Stimulated activated CD4-positive, alpha-beta T cell treated with anti-CD3 and anti-CD28 coated beads, TNF-alpha, amount 100 ng/mL, for 4 hours (primary cell): ENCODE measurements around the gene AFAP1.

Experiments used
- DNase-seq, 3 experiments: peaks; one replicate each; pipeline ENCODE4 v3.0.0-alpha.2; 2020; ENCODE audit warnings: low read depth in 3 of 3

AFAP1 gene

GRCh38 chr4:7939377-7940108, at the start of gene AFAP1:
Gene AFAP1, minus strand, starts transcription at chr4:7939861. Its CDS starts 67,783 bp downstream, at chr4:7872078.
- DNase-seq: peak; percentile 79 to 83 (median 80)

- no peak for DNase-seq
Measured at GRCh38 chr4:7988437-7988836, 48.8 kb upstream of the AFAP1 start.

- peak; percentile 52 to 61 (median 53) for DNase-seq
Measured at GRCh38 chr4:7987148-7987989, 47.7 kb upstream of the AFAP1 start.

- DNase-seq: no peak
Measured at GRCh38 chr4:7985891-7986441, 46.3 kb upstream of the AFAP1 start.

GRCh38 chr4:7985072-7985471, 45.4 kb upstream of the AFAP1 start:
- DNase-seq: no peak

- no peak for DNase-seq
Measured at GRCh38 chr4:7984286-7984925, 44.7 kb upstream of the AFAP1 start.

GRCh38 chr4:7983296-7983695, 43.6 kb upstream of the AFAP1 start:
- DNase-seq: no peak

- no peak for DNase-seq
Measured at GRCh38 chr4:7981738-7982394, 42.2 kb upstream of the AFAP1 start.

- DNase-seq: no peak
Measured at GRCh38 chr4:7980036-7980435, 40.4 kb upstream of the AFAP1 start.

- DNase-seq: no peak
Measured at GRCh38 chr4:7979652-7979968, 39.9 kb upstream of the AFAP1 start.

GRCh38 chr4:7978907-7979651, 39.4 kb upstream of the AFAP1 start:
- no peak for DNase-seq

- no peak for DNase-seq
Measured at GRCh38 chr4:7978489-7978888, 38.8 kb upstream of the AFAP1 start.

- DNase-seq: no peak
Measured at GRCh38 chr4:7976634-7977033, 37.0 kb upstream of the AFAP1 start.

- DNase-seq: no peak
Measured at GRCh38 chr4:7976025-7976424, 36.4 kb upstream of the AFAP1 start.

- no peak for DNase-seq
Measured at GRCh38 chr4:7974425-7974824, 34.8 kb upstream of the AFAP1 start.

- no peak for DNase-seq
Measured at GRCh38 chr4:7973545-7973981, 33.9 kb upstream of the AFAP1 start.

- DNase-seq: no peak
Measured at GRCh38 chr4:7971881-7972500, 32.3 kb upstream of the AFAP1 start.

GRCh38 chr4:7971159-7971631, 31.5 kb upstream of the AFAP1 start:
- DNase-seq: no peak

- DNase-seq: no peak
Measured at GRCh38 chr4:7970361-7970946, 30.8 kb upstream of the AFAP1 start.

GRCh38 chr4:7968262-7968896, 28.7 kb upstream of the AFAP1 start:
- no peak for DNase-seq
